H9 (cell line): ENCODE data around the gene KLK15. TPM values are rescaled to one million over a fixed set of nuclear protein-coding genes. Genes with fewer than 3 reads are reported as not detected.

Experiments
- DNase-seq: peaks from one replicate; pipeline ENCODE4 v3.0.0-alpha.2; 2017
- H2AFZ ChIP-seq: one replicate; pipeline ENCODE4 v1.6.1; 2013; ENCODE audit warnings: mild to moderate bottlenecking, low read length, control low read depth, moderate library complexity
- H2AK5ac ChIP-seq: 2 replicates; pipeline ENCODE4 v1.6.1; 2013; ENCODE audit warnings: low read length, control low read depth, mixed read lengths; ENCODE audit not compliant: insufficient read length
- H2BK120ac ChIP-seq: one replicate; pipeline ENCODE4 v1.6.1; 2013; ENCODE audit warnings: low read depth, mild to moderate bottlenecking, low read length, control low read depth, inconsistent platforms; ENCODE audit not compliant: poor library complexity, severe bottlenecking
- H2BK12ac ChIP-seq: 2 replicates; pipeline ENCODE4 v1.6.1; 2013; ENCODE audit warnings: low read length, control low read depth, mixed read lengths, low read depth; ENCODE audit not compliant: insufficient read length
- H2BK15ac ChIP-seq: 2 replicates; pipeline ENCODE4 v1.6.1; 2013; ENCODE audit warnings: low read depth, low read length, control low read depth
- H2BK20ac ChIP-seq: one replicate; pipeline ENCODE4 v1.6.1; 2013; ENCODE audit warnings: low read depth, mild to moderate bottlenecking, low read length, control low read depth, inconsistent platforms; ENCODE audit not compliant: poor library complexity, severe bottlenecking
- H2BK5ac ChIP-seq: 2 replicates; pipeline ENCODE4 v1.6.1; 2013; ENCODE audit warnings: low read length, control low read depth, mixed read lengths; ENCODE audit not compliant: insufficient read length
- H3K14ac ChIP-seq: 2 replicates; pipeline ENCODE4 v1.6.1; 2013; ENCODE audit warnings: low read length, control low read depth; ENCODE audit not compliant: insufficient read depth
- H3K18ac ChIP-seq: 2 replicates; pipeline ENCODE4 v1.6.1; 2013; ENCODE audit warnings: low read depth, mild to moderate bottlenecking, mixed read lengths, low read length, control low read depth; ENCODE audit not compliant: insufficient read length
- H3K23ac ChIP-seq: 2 replicates; pipeline ENCODE4 v1.6.1; 2013; ENCODE audit warnings: low read length, control low read depth, mixed read lengths, low read depth; ENCODE audit not compliant: insufficient read length
- H3K23me2 ChIP-seq: 2 replicates; pipeline ENCODE4 v1.6.1; 2013; ENCODE audit warnings: low read depth, mild to moderate bottlenecking, mixed read lengths, low read length, control low read depth; ENCODE audit not compliant: insufficient read length, poor library complexity, severe bottlenecking
- H3K27ac ChIP-seq: 2 replicates; pipeline ENCODE4 v1.5.1; 2013; ENCODE audit warnings: low read length, control low read depth, mixed read lengths, low read depth; ENCODE audit not compliant: insufficient read length
- H3K27me3 ChIP-seq: 2 replicates; pipeline ENCODE4 v1.6.1; 2013; ENCODE audit warnings: low read length, control low read depth, inconsistent platforms; ENCODE audit not compliant: insufficient read depth
- H3K4ac ChIP-seq: 2 replicates; pipeline ENCODE4 v1.6.1; 2013; ENCODE audit warnings: low read depth, mild to moderate bottlenecking, control low read depth, inconsistent platforms, low read length, moderate library complexity
- H3K4me1 ChIP-seq: 2 replicates; pipeline ENCODE4 v1.6.1; 2013; ENCODE audit warnings: low read length, control low read depth, inconsistent platforms; ENCODE audit not compliant: insufficient read depth
- H3K4me2 ChIP-seq: 2 replicates; pipeline ENCODE4 v1.6.1; 2013; ENCODE audit warnings: low read length, control low read depth, mixed read lengths; ENCODE audit not compliant: insufficient read length, insufficient read depth
- H3K56ac ChIP-seq: 2 replicates; pipeline ENCODE4 v1.6.1; 2013; ENCODE audit warnings: low read depth, mild to moderate bottlenecking, mixed read lengths, low read length, control low read depth; ENCODE audit not compliant: insufficient read length
- H3K79me1 ChIP-seq: 2 replicates; pipeline ENCODE4 v1.6.1; 2013; ENCODE audit warnings: low read depth, mild to moderate bottlenecking, moderate library complexity, low read length, control low read depth, inconsistent platforms; ENCODE audit not compliant: insufficient read depth, poor library complexity, severe bottlenecking
- H3K79me2 ChIP-seq: 2 replicates; pipeline ENCODE4 v1.6.1; 2013; ENCODE audit warnings: low read length, control low read depth, inconsistent platforms; ENCODE audit not compliant: insufficient read depth
- H3K9ac ChIP-seq: 2 replicates; pipeline ENCODE4 v1.6.1; 2013; ENCODE audit warnings: low read length, control low read depth, mixed read lengths; ENCODE audit not compliant: insufficient read length; ENCODE audit errors: extremely low read depth
- H3K9me3 ChIP-seq: one replicate; pipeline ENCODE4 v1.6.1; 2013; ENCODE audit warnings: low read depth, low read length, inconsistent platforms; ENCODE audit not compliant: control insufficient read depth
- H3T11ph ChIP-seq: one replicate; pipeline ENCODE4 v1.6.1; 2013; ENCODE audit warnings: mild to moderate bottlenecking, low read length, control low read depth, inconsistent platforms
- H4K20me1 ChIP-seq: one replicate; pipeline ENCODE4 v1.6.1; 2013; ENCODE audit not compliant: control insufficient read depth, insufficient read length, insufficient read depth
- H4K5ac ChIP-seq: 2 replicates; pipeline ENCODE4 v1.6.1; 2013; ENCODE audit warnings: low read depth, mild to moderate bottlenecking, mixed read lengths, low read length, control low read depth; ENCODE audit not compliant: insufficient read length
- H4K8ac ChIP-seq: replicated peaks from 2 replicates; pipeline ENCODE4 v1.6.1; 2013; ENCODE audit warnings: low read length, control low read depth, mixed read lengths, low read depth; ENCODE audit not compliant: insufficient read length
- H4K91ac ChIP-seq: 2 replicates; pipeline ENCODE4 v1.6.1; 2013; ENCODE audit warnings: low read depth, mild to moderate bottlenecking, moderate library complexity, mixed read lengths, low read length, control low read depth; ENCODE audit not compliant: insufficient read length
- H3K27ac Mint-ChIP-seq, 3 experiments: 2 replicates in 2 of 3; 3 replicates in 1 of 3; pipeline ENCODE4 v1.8.0; 2020 to 2021; ENCODE audit warnings: mixed read lengths in 3 of 3, mild to moderate bottlenecking in 1 of 3, moderate library complexity in 1 of 3
- H3K27me3 Mint-ChIP-seq: 2 replicates; pipeline ENCODE4 v1.8.0; 2021; ENCODE audit warnings: low read depth, mild to moderate bottlenecking, moderate library complexity, mixed read lengths
- H3K36me3 Mint-ChIP-seq, 3 experiments: 2 replicates in 2 of 3; 3 replicates in 1 of 3; pipeline ENCODE4 v1.8.0; 2020 to 2021; ENCODE audit warnings: low read depth in 3 of 3, mixed read lengths in 3 of 3; ENCODE audit not compliant: insufficient read depth in 1 of 3
- H3K4me1 Mint-ChIP-seq, 2 experiments: 2 replicates each; pipeline ENCODE4 v1.8.0; 2020; ENCODE audit warnings: mixed read lengths in 2 of 2
- H3K4me3 Mint-ChIP-seq, 2 experiments: 2 replicates in 1 of 2; 3 replicates in 1 of 2; pipeline ENCODE4 v1.8.0; 2020 to 2021; ENCODE audit warnings: mild to moderate bottlenecking in 2 of 2, mixed read lengths in 2 of 2, moderate library complexity in 1 of 2
- H3K9me3 Mint-ChIP-seq, 2 experiments: 2 replicates in 1 of 2; 3 replicates in 1 of 2; pipeline ENCODE4 v1.8.0; 2020; ENCODE audit warnings: mild to moderate bottlenecking in 2 of 2, mixed read lengths in 2 of 2, moderate library complexity in 1 of 2
- CTCF ChIP-seq: fragments of 200-600 bp; sonication (generic); conservative IDR thresholded peaks from 3 replicates; pipeline ENCODE4 v1.8.0; 2021; ENCODE audit warnings: antibody characterized with exemption, mild to moderate bottlenecking
- WGBS: extraction: QIAGEN DNeasy Blood & Tissue Kit; methylation state at CpG from one replicate; pipeline ENCODE4 v1.1.7; 2013; ENCODE audit warnings: missing lambda C conversion rate, low lambda C conversion rate, mixed read lengths; ENCODE audit not compliant: insufficient read length; ENCODE audit errors: extremely low coverage; 5-methylcytosine and 5-hydroxymethylcytosine counted together
- total RNA-seq: library from RNA; stranded (reverse); gene quantifications from 2 replicates; pipeline ENCODE4 v1.2.1, GENCODE V29; 2021

Gene KLK15
- total RNA-seq, 1 experiment from 2014 or later: not detected

DNA sequence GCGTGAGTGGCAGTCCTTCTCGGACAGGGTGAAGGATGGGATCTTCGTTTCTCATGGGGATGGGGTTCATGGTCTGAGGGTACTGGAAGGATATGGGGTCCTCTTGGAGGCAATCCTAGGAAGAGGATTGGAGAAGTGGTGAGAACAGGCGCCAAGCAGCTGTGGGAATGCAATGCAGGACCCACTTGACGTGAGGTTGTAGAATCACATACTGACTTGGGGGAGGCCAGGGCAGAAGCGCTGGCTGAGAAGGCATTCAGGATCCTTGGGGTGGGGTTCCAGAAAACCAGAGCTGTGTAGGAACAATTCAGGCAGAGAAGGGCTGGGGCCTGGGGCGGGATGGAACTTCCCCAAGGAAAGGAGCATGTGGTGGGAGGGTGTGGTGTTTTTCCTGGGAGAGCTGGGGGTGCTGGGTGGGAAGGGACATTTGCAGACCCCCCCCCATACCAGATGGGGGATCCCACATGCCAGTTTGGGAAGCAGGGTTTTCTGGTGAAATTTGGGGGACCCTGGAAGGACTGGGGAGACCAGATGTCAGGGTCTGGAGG lies 10.6 kb downstream of the KLK15 start:
- no peak overlapping the region for H4K91ac ChIP-seq
- H3K9me3 ChIP-seq: no peaks in the 10 kb centered on the region
- H3K27ac ChIP-seq: no peak overlapping the region
- peak overlapping the region in 1 of 3 experiments; percentile 79; a peak in 1 of 7 replicates for H3K27ac Mint-ChIP-seq
- H3K9me3 Mint-ChIP-seq: peaks cover 2 to 3% of the 10 kb centered on the region in 2 experiments; a peak in 2 of 5 replicates
- no peaks in the 10 kb centered on the region for H3K79me1 ChIP-seq
- DNase-seq: no peak
- H3K18ac ChIP-seq: no peak overlapping the region
- peaks cover 88% of the 10 kb centered on the region for H3K27me3 Mint-ChIP-seq
- no peak overlapping the region for H4K8ac ChIP-seq
- no peak overlapping the region for H2BK5ac ChIP-seq
- no peak overlapping the region for H2AK5ac ChIP-seq
- no peak overlapping the region for H4K5ac ChIP-seq
- no peak overlapping the region for H3K4ac ChIP-seq
- H3K79me2 ChIP-seq: no peaks in the 10 kb centered on the region
- H4K20me1 ChIP-seq: no peaks in the 10 kb centered on the region
- no peak overlapping the region for H2BK120ac ChIP-seq
- no peak overlapping the region for H2BK12ac ChIP-seq
- no peak overlapping the region for H3K4me2 ChIP-seq
- peaks cover 8% of the 10 kb centered on the region for H3K23me2 ChIP-seq
- no CpG with 5 or more reads among the region's 7 CpGs for WGBS
- H3K4me3 Mint-ChIP-seq: peak overlapping the region in 1 of 2 experiments; percentile 3; a peak in 1 of 5 replicates
- H2BK20ac ChIP-seq: no peak overlapping the region
- H2BK15ac ChIP-seq: no peak overlapping the region
- no peak overlapping the region for H3K14ac ChIP-seq
- no peak overlapping the region for H3K23ac ChIP-seq
- peaks cover 8% of the 10 kb centered on the region for H3K27me3 ChIP-seq
- H2AFZ ChIP-seq: no peak overlapping the region
- H3K4me1 Mint-ChIP-seq: peaks cover 29 to 34% of the 10 kb centered on the region in 2 experiments
- no peaks in the 10 kb centered on the region for H3K36me3 Mint-ChIP-seq
- H3T11ph ChIP-seq: no peak overlapping the region
- no peak for TF ChIP-seq CTCF
- no peak overlapping the region for H3K9ac ChIP-seq
- no peak overlapping the region for H3K56ac ChIP-seq
- H3K4me1 ChIP-seq: peaks cover 5% of the 10 kb centered on the region; the same call in 1 of the 2 replicates
